ENCODE data around the gene STAT1. TPM values are rescaled to one million over a fixed set of nuclear protein-coding genes. Genes with fewer than 3 reads are reported as not detected.

The STAT1 gene
- total and polyA plus RNA-seq, 9 of the 15 experiments (the other 6 are each of a cell fraction or from before 2014, with no cell fraction given): 8.7 to 34.4 (median 26.8) TPM

GRCh38 chr2:190972213-190972612, 41.8 kb downstream of the STAT1 start (continued):
- TF ChIP-seq NR2C2 (CRISPR knock-in tag; IDR thresholded peaks at IDR 0.05) (no peak), NR2C2 (tag; IDR thresholded peaks at IDR 0.05) (no peak), ATF4 (CRISPR knock-in tag; IDR thresholded peaks at IDR 0.05) (no peak)

- ATAC-seq: no peak
- intact Hi-C loops (cut with micrococcal nuclease) (no loop called here), in situ Hi-C loops (cut with MboI) (no loop called here)
- Histone ChIP-seq H3K4me3 (no peak overlapping the region), H3K9me1 (ENCODE audit: control insufficient read depth, insufficient read depth, low read length) (no peaks in the 10 kb centered on the region), H3K36me3 (ENCODE audit: control insufficient read depth, insufficient read depth, low read length) (peaks cover 88% of the 10 kb centered on the region), H3K9me3 (replicated peaks; ENCODE audit: control insufficient read depth, insufficient read depth, low read depth, low read length) (no peaks in the 10 kb centered on the region), H3K4me1 (replicated peaks in 1 of 2; ENCODE audit: control insufficient read depth in 2 of 2, insufficient read depth in 2 of 2, low read length in 2 of 2) (no peaks in the 10 kb centered on the region), H2AFZ (ENCODE audit: low read depth, low read length) (no peak overlapping the region), H3K27ac (ENCODE audit: extremely low read depth, low read depth, low read length) (no peak overlapping the region), H3K9ac (ENCODE audit: insufficient read depth in 1 of 2, low read depth in 2 of 2, low read length in 2 of 2) (no peak overlapping the region), H3K79me2 (ENCODE audit: control insufficient read depth, insufficient read depth, low read length) (no peaks in the 10 kb centered on the region), H3K4me2 (ENCODE audit: insufficient read depth, low read length) (no peak overlapping the region), H4K20me1 (replicated peaks; ENCODE audit: control insufficient read depth, insufficient read depth, low read length) (no peaks in the 10 kb centered on the region), H3K27me3 (ENCODE audit: control insufficient read depth in 2 of 2, insufficient read depth in 2 of 2, low read length in 2 of 2) (no peaks in the 10 kb centered on the region)
- WGBS (ENCODE audit: insufficient coverage, low coverage, missing lambda C conversion rate): 80% methylated on average over 5 of the region's 5 CpGs
- ChIA-PET CTCF (ENCODE audit: low intra/inter-chr PET ratio) (no interaction called here), POLR2A (no interaction called here)
- BruUV-seq (replicated peaks): no TSS peak
- no peak for DNase-seq (ENCODE audit: extremely low read depth in 1 of 4, low spot score in 3 of 4)
- FAIRE-seq: no peak
- TF ChIP-seq SMAD4 (CRISPR knock-in tag; conservative IDR thresholded peaks at IDR 0.05) (no peak), ID3 (CRISPR knock-in tag; IDR thresholded peaks at IDR 0.05) (no peak), ID3 (tag; IDR thresholded peaks at IDR 0.05) (no peak), RERE (CRISPR knock-in tag; IDR thresholded peaks at IDR 0.05; ENCODE audit: borderline replicate concordance) (no peak), ZNF449 (CRISPR knock-in tag; IDR thresholded peaks at IDR 0.05) (no peak), E2F4 (CRISPR knock-in tag; IDR thresholded peaks at IDR 0.05; ENCODE audit: low read depth) (no peak)
Observed at GRCh38 chr2:190970873-190971506, 43.0 kb downstream of the STAT1 start.

Data from K562 (cell line).